RCC 7860 (cell line): ENCODE data around the gene UBE2V1.
A peak's percentile ranks its signal among the peaks of the same experiment; 100 is the strongest.
"Not testable (repeated sequence)": the region's sequence is repeated elsewhere in the genome, so short reads cannot be mapped to it uniquely, and the experiment has no call there.

ENCODE experiments used
- DNase-seq: peaks from one replicate; pipeline ENCODE4 v3.0.0-alpha.2; 2015; ENCODE audit warnings: low spot score
- FAIRE-seq: peaks from 2 replicates; lab custom pipeline; 2012; peaks lifted over from hg19 to GRCh38; lab: Jason Lieb, UNC

Gene UBE2V1

DNA sequence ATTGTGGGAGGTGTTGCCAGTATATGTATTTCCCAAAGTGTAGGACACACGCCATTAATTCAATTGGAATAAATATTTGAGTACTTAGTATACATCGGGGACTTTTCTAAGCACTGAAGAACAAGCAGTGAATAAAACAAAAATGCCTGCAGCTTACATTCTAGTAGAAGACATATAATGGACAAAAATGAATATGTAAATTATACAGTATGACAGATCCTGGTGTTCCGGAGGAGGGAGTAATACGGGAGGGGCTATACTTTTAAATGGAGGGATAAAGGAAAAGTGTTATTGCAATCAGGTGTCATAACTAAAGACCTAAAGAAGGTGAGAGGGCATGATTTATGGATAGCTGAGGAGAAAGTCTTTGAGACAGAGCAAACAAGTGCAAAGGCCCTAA, 15.1 kb downstream of the UBE2V1 start:
- FAIRE-seq (no peak), DNase-seq (no peak)

DNA sequence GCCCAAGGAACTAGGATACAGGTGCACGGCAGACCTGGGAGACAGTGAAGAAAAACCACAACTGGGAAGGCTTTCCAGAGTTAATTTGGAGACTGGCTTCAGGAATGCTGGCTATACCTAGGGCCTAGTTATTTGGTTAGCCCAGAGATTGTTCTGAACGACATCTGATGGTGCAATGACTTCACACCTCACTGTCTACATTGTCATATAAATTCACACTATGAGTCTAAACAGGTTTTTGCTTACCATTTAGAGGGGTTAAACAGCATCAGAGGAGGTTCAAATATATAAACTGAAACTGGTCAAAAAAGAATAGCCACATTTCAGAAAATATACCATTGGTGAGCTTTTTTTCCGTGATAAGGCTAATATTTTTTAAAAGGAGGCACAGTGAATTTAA, 16.7 kb downstream of the UBE2V1 start:
- DNase-seq: no peak
- FAIRE-seq: no peak

DNA sequence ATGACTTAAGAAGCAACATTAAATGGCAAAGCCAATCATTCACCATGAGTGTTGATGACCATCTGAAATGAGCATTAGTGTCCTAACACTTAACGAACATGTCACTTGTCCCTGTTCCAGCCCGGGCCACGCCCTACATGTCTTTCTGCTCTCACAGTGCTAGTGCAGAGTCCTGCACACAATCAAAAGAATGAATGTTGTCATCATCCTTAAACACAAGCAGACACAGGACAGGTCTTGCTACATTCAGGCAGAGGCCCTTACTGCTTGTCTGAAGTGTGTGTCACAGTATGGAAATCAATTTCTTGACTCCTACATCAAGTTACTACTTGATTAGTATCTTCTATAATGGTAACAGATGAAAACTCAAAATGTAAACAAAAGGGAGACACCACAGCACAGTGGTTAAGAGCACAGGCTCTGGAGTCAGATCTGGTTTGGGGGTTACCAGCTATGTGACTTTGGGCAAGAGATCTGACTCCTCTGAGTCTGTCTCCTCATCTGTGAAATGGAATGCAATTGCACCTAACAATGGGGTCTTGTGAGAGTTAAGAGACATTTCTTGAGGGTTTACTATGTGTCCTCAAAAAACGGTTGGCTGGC, 17.4 kb downstream of the UBE2V1 start:
- FAIRE-seq: no peak
- DNase-seq: no peak

DNA sequence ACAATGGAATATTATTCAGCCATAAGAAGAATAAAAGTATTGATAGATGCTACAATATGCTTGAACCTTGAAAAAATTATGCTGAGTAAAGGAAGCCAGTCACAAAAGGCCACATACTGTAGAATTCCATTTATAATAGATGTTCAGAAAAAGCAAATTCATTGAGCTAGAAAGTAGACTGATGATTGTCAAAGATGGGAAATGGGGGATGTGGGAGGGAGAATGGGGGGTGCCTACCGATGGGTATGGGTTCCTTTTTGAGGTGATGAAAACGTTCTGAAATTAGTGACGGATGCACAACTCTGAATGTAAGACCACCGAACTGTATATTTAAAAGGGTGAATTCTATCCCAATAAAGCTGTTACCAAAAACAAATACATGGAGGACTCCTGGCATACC, 18.4 kb downstream of the UBE2V1 start:
- FAIRE-seq: no peak

DNA sequence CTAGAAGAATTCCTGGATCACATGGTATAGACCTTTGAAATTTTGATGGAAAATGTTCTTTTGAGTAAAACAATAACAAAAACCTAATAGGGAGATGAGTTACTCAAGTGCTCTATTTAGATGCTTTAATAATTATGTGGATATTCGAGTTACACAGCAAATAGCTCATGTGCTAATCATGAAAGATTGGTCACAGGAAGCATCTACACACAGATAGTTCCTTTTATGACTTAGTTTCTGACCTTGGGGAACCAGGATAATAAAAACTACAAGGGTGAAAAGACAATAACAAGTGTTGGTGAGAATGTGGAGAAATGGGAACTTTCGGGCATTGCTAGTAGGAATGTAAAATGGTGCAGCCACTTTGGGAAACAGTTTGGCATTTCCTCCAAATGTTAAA, 19.7 kb downstream of the UBE2V1 start:
- DNase-seq: no peak

More for the DNA sequence above, 18.4 kb downstream of the UBE2V1 start:
- DNase-seq: no peak

DNA sequence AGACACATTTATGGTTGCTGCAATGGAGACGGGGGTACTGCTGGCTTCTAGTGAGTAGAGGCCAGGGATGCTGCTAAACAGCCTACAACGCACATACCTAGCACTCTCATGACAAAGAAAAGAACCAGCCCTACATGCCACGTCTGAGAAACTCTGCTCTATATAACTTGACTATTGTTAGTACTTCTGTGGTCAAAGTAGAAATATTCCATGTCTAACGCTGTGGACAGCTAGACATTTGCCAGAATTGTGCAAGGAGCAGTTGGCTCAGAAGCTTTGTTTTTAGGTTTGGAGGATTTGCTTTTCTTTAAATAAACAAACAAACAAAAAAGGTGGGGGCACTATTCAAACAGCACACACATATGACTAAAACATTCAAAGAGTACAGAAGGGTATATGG, 20.5 kb downstream of the UBE2V1 start:
- no peak for FAIRE-seq
- DNase-seq: no peak

More for the DNA sequence above, 19.7 kb downstream of the UBE2V1 start:
- no peak for FAIRE-seq

DNA sequence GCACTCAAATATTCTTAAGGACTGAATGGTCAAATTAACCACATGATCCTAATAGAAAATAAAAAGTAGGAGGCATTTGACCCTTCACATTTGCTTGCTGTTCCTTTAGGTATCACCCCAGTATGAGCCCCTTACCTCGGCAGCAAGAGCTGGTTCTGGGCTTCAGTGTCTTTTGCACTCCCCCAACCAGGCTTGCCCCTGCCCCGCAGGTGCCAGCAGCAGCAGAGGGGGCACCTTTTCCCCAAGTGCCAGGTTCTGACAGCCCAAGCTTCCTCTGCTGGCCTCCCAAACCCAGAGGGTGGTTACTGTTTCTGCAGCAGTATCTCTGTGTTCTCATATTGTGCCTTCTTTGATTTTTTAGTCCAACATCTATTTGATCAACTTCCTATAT, 23.2 kb downstream of the UBE2V1 start:
- no peak for DNase-seq
- no peak for FAIRE-seq

DNA sequence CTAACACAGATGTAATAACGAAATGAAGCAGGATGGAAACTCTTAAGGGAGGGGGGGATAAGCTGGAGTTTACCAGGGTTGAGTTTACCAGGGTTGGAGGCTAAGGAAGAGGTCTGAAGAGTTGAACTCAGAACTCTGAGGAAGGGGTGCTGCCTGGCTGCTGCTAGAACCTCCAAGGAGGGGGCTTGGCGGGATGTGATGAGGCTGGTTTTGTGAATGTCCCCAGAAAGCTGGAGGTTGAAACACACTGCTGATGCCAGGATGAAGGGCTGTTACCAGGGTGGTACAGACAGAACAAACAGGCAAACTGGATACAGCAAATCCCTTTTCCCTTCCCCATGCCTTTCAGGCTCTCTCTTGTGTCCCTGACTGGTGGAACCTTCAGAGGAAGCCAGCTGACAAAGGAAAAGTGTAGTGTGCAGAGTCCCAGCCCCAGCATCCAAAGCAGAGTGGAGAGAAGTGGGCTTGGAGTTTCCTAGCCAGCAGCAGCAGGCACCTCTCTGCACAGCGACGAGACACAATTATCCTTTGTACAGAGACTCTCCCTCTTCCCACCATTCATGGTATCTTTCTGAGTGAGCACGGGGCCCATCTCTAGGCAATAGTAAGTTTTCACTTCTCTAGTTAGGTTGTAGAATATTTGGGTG, 23.7 kb downstream of the UBE2V1 start:
- DNase-seq (no peak), FAIRE-seq (no peak)

DNA sequence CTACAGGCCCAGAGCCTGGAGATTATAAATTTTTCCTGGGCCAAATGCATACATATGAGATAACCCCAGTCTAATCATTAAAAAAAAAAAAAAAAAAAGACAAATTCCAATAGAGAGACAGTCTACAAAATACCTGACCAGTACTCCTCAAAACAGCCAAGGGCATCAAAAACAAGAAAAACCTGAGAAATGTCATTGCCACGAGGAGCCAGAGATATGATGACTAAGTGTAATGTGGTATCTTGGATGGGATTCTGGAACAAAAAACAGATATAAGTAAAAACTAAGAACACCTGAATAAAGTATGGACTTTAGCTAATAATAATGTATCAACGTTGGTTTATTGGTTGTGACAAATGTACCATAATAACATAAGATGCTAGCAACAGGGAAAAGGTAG, 24.9 kb downstream of the UBE2V1 start:
- FAIRE-seq (no peak), DNase-seq (no peak)

DNA sequence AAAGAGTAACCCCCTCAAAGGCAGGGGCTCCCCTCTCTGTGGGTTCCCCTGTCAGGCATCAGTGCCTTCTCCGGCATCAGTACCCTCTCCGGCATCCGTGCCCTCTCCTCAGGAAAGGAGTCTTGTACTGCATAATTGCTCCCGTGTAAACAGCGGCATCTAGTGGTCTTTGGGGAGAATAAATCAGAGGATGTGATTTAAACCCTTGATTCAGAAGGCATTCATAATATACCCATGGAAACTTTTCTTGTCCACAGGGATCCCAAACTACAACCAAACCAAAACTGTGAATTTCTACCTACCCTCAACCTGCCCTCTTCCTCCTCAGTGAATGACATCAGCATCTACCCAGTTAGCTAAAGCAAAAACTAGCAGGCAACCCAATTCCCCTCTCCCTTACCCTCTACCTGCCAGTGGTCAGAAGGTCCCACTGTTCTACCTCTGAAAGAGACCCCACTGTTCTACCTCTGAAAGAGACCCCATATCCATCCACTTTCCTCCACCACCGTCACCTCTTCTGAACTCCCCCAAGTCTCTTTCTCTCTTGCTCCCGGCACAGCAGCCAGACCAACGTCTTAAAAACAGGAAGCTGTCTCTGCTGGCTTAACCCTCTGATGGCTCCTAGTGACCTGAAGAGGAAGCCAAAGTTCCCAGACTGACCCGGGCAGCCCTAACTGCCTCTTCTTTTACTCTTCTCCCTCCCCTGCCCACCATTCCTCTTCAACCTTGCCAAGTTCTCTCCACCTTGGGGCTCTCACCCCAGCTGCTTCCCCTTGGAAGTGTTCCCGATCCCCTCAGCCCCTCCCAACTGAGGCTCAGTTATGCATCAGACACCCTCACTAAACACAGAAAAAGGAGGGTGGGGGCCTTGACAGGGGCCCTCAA, 27.2 kb downstream of the UBE2V1 start:
- DNase-seq: peak; percentile 52

DNA sequence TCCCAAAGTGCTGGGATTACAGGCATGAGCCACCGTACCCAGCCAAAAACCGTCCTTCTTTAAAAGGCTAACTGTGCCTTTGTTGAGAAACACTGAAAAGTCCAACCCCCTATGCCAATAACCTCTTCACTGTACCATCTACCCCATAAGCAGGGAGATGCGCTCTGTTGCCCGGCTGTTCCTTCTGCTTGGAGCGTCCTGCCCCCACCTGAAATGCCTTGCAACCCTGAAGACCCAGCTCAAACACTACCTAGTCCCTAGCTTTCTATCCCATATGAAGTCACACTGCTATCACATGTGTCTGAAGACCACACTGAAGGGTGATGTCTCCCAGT, 27.8 kb downstream of the UBE2V1 start:
- FAIRE-seq: no peak

More for the DNA sequence above, 27.2 kb downstream of the UBE2V1 start:
- FAIRE-seq: no peak

DNA sequence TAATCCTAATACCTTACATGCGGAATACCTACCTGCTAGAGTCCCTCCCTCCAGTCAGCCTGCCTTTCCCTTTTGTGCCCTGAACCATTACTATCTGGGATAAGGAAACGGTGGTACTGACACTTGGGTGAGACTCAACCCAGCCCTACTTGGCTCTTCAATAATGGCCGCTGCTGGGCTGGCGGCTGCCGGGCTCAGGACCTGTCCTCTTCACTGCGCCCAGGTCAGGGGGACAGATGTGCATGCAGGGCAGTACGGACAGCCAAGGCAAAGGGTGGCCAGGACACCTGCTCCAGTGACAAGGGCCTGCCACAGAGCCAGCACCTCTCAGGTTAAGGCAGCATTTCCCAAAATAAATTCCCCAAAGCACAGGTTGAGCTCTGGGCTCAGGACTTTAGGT, 29.9 kb downstream of the UBE2V1 start:
- FAIRE-seq: no peak
- DNase-seq: no peak

More for the DNA sequence above, 27.8 kb downstream of the UBE2V1 start:
- no peak for DNase-seq

DNA sequence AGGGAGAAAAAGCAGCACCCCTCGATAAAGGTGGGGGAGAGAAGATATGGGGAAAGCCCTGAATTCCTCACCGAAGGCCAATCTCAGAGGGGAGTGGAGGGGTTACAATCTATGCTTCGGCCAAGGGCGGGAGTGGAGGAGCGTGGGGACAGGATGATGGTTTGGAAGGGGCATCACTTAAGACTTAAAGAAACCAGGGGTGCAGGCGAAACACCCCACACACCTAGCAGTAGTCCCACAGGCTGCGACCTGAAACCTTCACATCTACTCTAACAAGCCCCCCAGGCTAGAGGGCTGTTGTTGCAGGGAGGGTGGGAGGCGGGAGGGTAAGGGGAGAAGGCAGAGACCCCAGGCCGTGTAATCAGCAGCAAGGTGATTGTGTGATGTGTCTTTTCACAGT, 30.9 kb downstream of the UBE2V1 start:
- DNase-seq, FAIRE-seq: not testable (repeated sequence)

DNA sequence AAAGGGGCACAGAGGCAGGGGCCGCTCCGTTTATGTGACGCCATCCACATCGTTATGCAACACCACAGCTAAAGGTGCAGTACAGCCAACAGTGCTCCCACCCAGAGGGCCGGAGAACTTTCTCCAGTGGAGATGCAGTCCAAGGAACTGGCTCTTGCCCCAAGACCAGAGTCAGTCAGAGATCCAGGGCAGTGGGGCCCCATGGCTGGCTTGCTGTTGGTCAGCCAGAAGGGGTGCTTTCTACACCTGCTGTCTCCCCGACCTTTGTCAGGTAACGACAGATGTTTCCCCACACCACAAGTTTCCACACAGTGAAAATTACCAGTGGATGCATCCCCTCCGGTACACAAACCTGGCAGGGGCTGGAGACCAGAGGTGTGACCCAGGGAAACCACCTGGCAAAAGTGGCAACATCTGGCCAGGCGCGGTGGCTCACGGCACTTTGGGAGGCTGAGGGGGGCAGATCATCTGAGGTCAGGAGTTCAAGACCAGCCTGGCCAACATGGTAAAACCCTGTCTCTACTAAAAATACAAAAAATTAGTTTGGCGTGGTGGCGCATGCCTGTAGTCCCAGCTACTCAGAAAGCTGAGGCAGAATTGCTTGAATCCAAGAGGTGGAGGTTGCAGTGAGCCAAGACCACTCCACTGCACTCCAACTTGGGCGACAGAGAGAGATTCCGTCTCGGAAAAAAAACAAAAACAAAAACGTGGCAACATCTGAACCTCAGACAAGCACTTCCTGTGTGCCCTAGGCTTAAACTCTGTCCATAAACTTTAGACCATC, 34.9 kb downstream of the UBE2V1 start:
- no peak for DNase-seq
- FAIRE-seq: no peak

DNA sequence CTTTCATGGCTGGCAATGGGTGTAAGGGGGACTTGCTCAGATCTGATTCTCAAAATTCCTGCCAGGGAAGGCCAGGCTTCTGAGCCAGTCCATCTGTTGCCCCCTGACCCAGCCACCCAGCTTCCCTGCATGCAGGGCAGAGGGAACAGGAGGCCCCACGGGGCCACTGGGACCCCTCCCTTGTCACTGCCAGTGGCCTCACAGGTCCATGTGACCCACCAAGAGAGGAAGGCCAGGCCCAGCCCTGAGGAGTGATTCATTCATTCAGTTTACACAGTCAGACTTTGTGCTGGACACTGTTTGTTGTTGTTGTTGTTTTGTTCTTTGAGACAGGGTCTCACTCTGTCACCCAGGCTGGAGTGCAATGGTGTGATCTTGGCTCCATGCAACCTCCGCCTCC, 39.5 kb downstream of the UBE2V1 start:
- DNase-seq (no peak), FAIRE-seq (no peak)

DNA sequence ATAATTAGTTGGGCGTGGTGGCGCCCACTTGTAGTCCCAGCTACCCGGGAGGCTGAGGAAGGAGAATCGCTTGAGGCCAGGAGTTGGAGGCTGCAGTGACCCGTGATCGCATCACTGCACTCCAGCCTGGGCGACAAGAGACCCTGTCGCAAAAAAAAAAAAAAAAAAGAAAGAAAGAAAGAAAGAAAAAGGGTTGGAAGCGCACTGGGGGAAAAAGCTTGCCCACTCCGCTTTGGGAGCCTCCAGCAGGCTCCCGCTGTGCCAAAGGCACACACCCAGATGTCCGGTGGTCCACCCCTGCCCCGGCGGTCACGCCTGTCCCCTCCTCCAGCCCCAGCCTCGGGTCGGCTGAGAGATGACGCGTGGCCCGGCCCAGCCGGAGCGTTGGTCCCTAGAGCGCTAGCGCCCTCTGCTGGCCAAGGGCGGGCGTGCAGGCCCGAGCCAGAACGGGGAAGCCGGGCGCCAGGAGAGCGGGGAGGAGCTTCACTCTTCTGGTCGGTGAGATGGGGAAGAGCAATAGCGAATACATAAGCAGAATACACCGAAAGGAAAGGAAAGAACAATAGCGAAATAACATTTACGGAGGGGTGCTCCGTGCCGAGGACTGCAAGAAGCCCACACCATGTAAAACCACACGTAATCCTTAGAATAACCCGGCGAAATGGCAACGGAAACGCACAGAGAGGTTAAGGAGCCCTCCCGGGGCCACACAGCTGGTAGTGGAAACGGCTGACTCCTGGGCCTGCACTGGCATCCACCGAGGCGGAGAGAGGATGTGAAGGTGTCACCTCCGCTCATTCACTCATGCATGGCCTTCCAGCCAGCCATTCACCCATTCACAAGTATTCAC, 41.7 kb downstream of the UBE2V1 start:
- FAIRE-seq (peak; percentile 41), DNase-seq (peak; percentile 75)

DNA sequence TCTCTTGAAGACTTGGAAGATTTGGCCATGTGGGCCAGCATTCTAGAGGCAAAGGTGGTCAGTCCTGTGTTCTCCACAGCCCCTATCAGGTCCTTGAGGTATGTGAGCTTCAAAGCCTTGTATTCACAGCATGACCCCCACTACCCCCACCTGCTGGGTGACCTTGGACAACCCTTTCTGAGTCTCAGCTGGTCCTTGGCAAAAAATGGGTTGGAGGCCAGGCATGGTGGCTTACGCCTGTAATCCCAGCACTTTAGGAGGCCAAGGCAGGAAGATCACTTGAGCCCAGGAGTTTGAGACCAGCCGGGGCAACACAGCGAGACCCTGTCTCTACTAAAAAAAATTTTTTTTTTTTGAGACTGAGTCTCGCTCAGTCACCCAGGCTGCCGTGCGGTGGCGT, 42.6 kb downstream of the UBE2V1 start:
- FAIRE-seq: no peak
- no peak for DNase-seq

DNA sequence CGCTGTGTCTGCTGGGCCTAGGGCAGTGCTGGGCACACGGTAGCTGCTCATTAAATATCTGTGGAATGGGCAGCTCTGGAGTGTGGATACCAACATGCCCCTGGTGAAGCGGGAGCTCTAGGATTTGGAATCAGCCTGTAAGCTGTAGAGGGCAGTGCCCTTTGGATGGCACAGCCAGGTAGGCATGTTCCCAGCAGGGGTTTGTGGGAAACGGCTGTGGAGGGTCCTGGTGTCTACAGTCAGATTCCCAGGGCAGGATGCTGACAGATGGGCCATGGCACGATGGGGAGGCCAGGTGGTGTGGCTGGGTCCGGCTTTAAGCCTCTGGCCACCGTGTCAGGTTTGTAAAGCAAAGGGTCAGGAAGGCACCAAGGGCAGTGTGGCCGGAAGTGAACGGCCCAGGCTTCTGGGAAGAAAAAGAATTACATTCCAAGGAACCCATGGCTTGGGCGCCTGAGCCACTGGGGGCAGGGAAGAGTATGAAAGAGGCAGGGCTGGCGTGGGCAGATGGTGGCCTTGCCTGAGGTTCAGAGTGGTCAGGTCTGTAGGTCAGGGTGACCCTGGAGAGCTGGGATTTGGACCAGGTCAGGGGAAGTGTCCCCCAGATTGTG, 44.8 kb downstream of the UBE2V1 start:
- no peak for DNase-seq
- no peak for FAIRE-seq

DNA sequence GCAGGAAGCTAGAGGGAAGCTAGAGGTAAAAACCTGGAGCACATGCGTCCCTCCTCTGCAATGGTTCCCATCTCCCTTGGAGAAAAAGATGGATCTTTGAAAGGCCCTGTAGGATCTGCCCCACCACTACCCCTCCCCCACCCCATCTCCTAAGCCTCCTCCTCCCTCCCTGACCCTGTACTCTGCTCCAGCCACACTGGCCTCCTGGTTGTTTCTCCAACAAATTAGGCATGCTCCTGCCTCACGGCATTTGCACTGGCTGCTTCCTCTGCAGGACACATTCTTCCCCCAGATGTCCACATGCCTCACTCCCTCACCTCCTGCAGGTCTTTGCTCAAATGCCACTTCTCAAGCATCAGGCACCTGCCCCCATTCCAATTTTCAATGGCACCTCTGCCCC, 45.5 kb downstream of the UBE2V1 start:
- DNase-seq (no peak), FAIRE-seq (no peak)

DNA sequence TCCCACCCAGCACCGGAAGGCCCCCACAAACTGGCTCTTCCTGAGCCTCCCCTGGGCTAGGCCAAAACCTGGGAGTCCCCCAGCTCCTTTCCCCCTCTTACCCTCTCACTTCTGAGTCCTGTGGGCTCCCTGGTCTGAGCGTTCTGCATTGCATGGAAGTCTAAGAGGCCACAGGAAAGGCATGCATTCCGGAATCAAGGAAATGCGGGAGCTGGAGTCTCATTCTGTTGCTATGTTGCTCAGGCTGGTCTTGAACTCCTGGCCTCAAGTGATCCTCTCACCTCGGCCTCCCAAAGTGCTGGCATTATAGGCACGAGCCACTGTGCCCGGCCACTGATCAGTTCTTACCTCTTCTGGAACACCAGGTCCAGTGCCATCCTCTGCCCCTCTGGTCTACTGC, 45.9 kb downstream of the UBE2V1 start:
- FAIRE-seq: no peak

More for the DNA sequence above, 45.9 kb downstream of the UBE2V1 start:
- no peak for DNase-seq
